HepG2 (cell line): ENCODE measurements around the gene TTC24. TPM values are rescaled to one million over a fixed set of nuclear protein-coding genes. Genes with fewer than 3 reads are reported as not detected.

Experiments
- ATAC-seq: fragments of 200-7000 bp; cut with Tn5 transposase; 3 replicates; pipeline ENCODE4 v1.9.1; 2020; ENCODE audit warnings: mild to moderate bottlenecking, moderate library complexity
- BruUV-seq: library from RNA; stranded (reverse); fragments of 400-500 nt; replicated peaks from 2 replicates; lab custom pipeline; 2021; lab: Mats Ljungman, UMichigan
- CTCF ChIA-PET: fragments of 300-600 bp; formaldehyde crosslinking; extraction: SDS; loops from one replicate; lab custom pipeline; 2021; ENCODE audit warnings: low total read pairs, inconsistent platforms, low intra/inter-chr PET ratio; lab: Yijun Ruan, JAX
- POLR2A ChIA-PET: fragments of 350-600 bp; sonication (Branson Sonifier 250); formaldehyde crosslinking; loops from one replicate; lab custom pipeline; 2020; ENCODE audit warnings: antibody characterized with exemption, inconsistent platforms; lab: Yijun Ruan, JAX
- DNase-seq: peaks from one replicate; pipeline ENCODE4 v3.0.0-alpha.2; 2015; ENCODE audit warnings: low spot score
- FAIRE-seq: peaks from 3 replicates; lab custom pipeline; 2011; peaks lifted over from hg19 to GRCh38; lab: Jason Lieb, UNC
- H2AFZ ChIP-seq: one replicate; pipeline ENCODE4 v1.6.1; 2011; ENCODE audit warnings: low read length, inconsistent platforms
- H3K27ac ChIP-seq: fragments of 300-600 bp; 3 replicates; pipeline ENCODE4 v1.8.0; 2011; ENCODE audit warnings: mixed run types, mild to moderate bottlenecking, mixed read lengths, low read length, inconsistent platforms; ENCODE audit not compliant: insufficient read depth; ENCODE audit errors: extremely low read length
- H3K27me3 ChIP-seq, 2 experiments: fragments of 200-600 bp in 1 of 2; 2 replicates in 1 of 2; 3 replicates in 1 of 2; pipeline versions ENCODE4 v1.6.0 to v1.8.0; 2011; ENCODE audit warnings: low read length in 2 of 2, mild to moderate bottlenecking in 2 of 2, moderate library complexity in 2 of 2, inconsistent platforms in 1 of 2; ENCODE audit not compliant: insufficient read depth in 2 of 2, control insufficient read depth in 1 of 2
- H3K36me3 ChIP-seq, 2 experiments: fragments of 200-600 bp in 1 of 2; replicated peaks in 1 of 2; 2 replicates in 1 of 2; 3 replicates in 1 of 2; pipeline versions ENCODE4 v1.5.1 to v1.8.0; 2011; ENCODE audit warnings: low read length in 2 of 2, inconsistent platforms in 1 of 2; ENCODE audit not compliant: insufficient read depth in 2 of 2, control insufficient read depth in 1 of 2
- H3K4me1 ChIP-seq: 2 replicates; pipeline ENCODE4 v1.5.1; 2012; ENCODE audit warnings: low read length, inconsistent platforms; ENCODE audit not compliant: insufficient read depth
- H3K4me2 ChIP-seq: 2 replicates; pipeline ENCODE4 v1.6.0; 2011; ENCODE audit warnings: low read depth, low read length, inconsistent platforms
- H3K4me3 ChIP-seq, 3 experiments: fragments of 200-600 bp in 1 of 3; sonication (generic), shearing (Covaris generic) in 1 of 3; replicated peaks in 1 of 3; 2 replicates each; pipeline ENCODE4 v1.5.1; 2011 to 2016; ENCODE audit warnings: low read length in 3 of 3, inconsistent platforms in 2 of 3, low read depth in 2 of 3, mild to moderate bottlenecking in 2 of 3, control low read depth in 1 of 3, mixed read lengths in 1 of 3; ENCODE audit not compliant: insufficient read depth in 1 of 3
- H3K79me2 ChIP-seq: one replicate; pipeline ENCODE4 v1.6.1; 2011; ENCODE audit warnings: low read length, inconsistent platforms; ENCODE audit not compliant: insufficient read depth
- H3K9ac ChIP-seq: 2 replicates; pipeline ENCODE4 v1.6.0; 2011; ENCODE audit warnings: mild to moderate bottlenecking, low read depth, low read length, inconsistent platforms; ENCODE audit not compliant: insufficient read depth
- H3K9me3 ChIP-seq: 2 replicates; pipeline ENCODE4 v1.5.1; 2012; ENCODE audit warnings: mild to moderate bottlenecking, low read length
- H4K20me1 ChIP-seq: 2 replicates; pipeline ENCODE4 v1.6.0; 2011; ENCODE audit warnings: inconsistent platforms, mild to moderate bottlenecking, low read length, moderate library complexity; ENCODE audit not compliant: insufficient read depth
- ATRX ChIP-seq: sonication (generic); formaldehyde crosslinking; IDR thresholded peaks from 2 replicates; pipeline ENCODE4 v1.4.0; 2020; ENCODE audit warnings: missing genetic modification reagents, borderline replicate concordance
- HNRNPLL ChIP-seq: fragments of 200-400 bp; formaldehyde crosslinking; IDR thresholded peaks from 2 replicates; pipeline ENCODE4 v1.6.1; 2017; ENCODE audit warnings: mild to moderate bottlenecking, low read depth, low read length; ENCODE audit not compliant: poor library complexity, severe bottlenecking
- KDM4B ChIP-seq: sonication (generic); formaldehyde crosslinking; IDR thresholded peaks from 2 replicates; pipeline ENCODE4 v1.4.0; 2020; ENCODE audit warnings: missing genetic modification reagents
- NFKB2 ChIP-seq: sonication (generic); formaldehyde crosslinking; IDR thresholded peaks from 2 replicates; pipeline ENCODE4 v1.4.0; 2020; ENCODE audit warnings: missing genetic modification reagents, borderline replicate concordance
- SSRP1 ChIP-seq: IDR thresholded peaks from 2 replicates; pipeline ENCODE4 v1.6.1; 2016; ENCODE audit warnings: control low read depth
- TARDBP ChIP-seq: sonication (generic); formaldehyde crosslinking; IDR thresholded peaks from 2 replicates; pipeline ENCODE4 v1.8.0; 2022; ENCODE audit warnings: mild to moderate bottlenecking, missing genetic modification reagents
- ZFX ChIP-seq: sonication (generic); formaldehyde crosslinking; IDR thresholded peaks from 2 replicates; pipeline ENCODE4 v1.4.0; 2020; ENCODE audit warnings: mild to moderate bottlenecking, low read depth, missing genetic modification reagents, moderate library complexity
- ZNF17 ChIP-seq: sonication (generic); formaldehyde crosslinking; IDR thresholded peaks from 2 replicates; pipeline ENCODE4 v1.5.0; 2020; ENCODE audit warnings: mild to moderate bottlenecking, missing genetic modification reagents
- ZNF224 ChIP-seq: sonication (generic); formaldehyde crosslinking; IDR thresholded peaks from 2 replicates; pipeline ENCODE4 v1.5.0; 2020; ENCODE audit warnings: mild to moderate bottlenecking, missing genetic modification reagents
- ZNF772 ChIP-seq: sonication (generic); formaldehyde crosslinking; IDR thresholded peaks from 2 replicates; pipeline ENCODE4 v1.5.0; 2020; ENCODE audit warnings: mild to moderate bottlenecking, missing genetic modification reagents
- ZNF839 ChIP-seq: sonication (generic); formaldehyde crosslinking; IDR thresholded peaks from 2 replicates; pipeline ENCODE4 v1.4.0; 2020; ENCODE audit warnings: missing genetic modification reagents, mild to moderate bottlenecking, borderline replicate concordance
- WGBS: methylation state at CpG from one replicate; pipeline ENCODE4 v1.1.6; 2017; ENCODE audit warnings: low lambda C conversion rate; 5-methylcytosine and 5-hydroxymethylcytosine counted together
- in situ Hi-C: cut with HindIII; loops from 2 replicates; pipeline ENCODE4 v1.10.0; 2017; ENCODE audit warnings: low pct_unique_long_range_greater_than_20kb; ENCODE audit not compliant: extremely low pct_ligation_motif_present
- intact Hi-C: fragments of 100-400 bp; cut with micrococcal nuclease; formaldehyde crosslinking; loops from one replicate; pipeline ENCODE4 v1.10.0; 2022; ENCODE audit not compliant: unreplicated experiment
- polyA plus RNA-seq, 8 experiments: library from polyadenylated mRNA; depleted of rRNA in 3 of 8; stranded (reverse) in 7 of 8; unstranded in 1 of 8; fragments of >200 nt; fragmentation: Illumina TruSeq in 4 of 8; extraction: Trizol in 4 of 8; gene quantifications; 2 replicates each; pipeline versions ENCODE4 v1.2.1 to v1.2.3, GENCODE V29; 2011 to 2016; ENCODE audit warnings: low read depth in 4 of 8, missing spikeins in 1 of 8, mixed read lengths in 1 of 8; ENCODE audit not compliant: insufficient read depth in 1 of 8
- total RNA-seq, 5 experiments: library from RNA; depleted of rRNA; stranded (reverse); fragments of >200 nt; fragmentation: Illumina TruSeq; extraction: Trizol; gene quantifications; 2 replicates each; pipeline ENCODE4 v1.2.3, GENCODE V29; 2016; ENCODE audit warnings: low read depth in 1 of 5
- TF ChIP-seq, protein P1 (sequence below): sonication (generic); formaldehyde crosslinking; IDR thresholded peaks from 2 replicates; pipeline ENCODE4 v1.8.0; 2022; ENCODE audit warnings: mild to moderate bottlenecking, missing genetic modification reagents
- TF ChIP-seq, protein P2 (sequence below): sonication (generic); formaldehyde crosslinking; IDR thresholded peaks from 2 replicates; pipeline ENCODE4 v1.8.1; 2022; ENCODE audit warnings: low read depth, mild to moderate bottlenecking, missing genetic modification reagents

TTC24 gene
- total and polyA plus RNA-seq, 2 of the 13 experiments (the other 11 are each of a cell fraction or from before 2014, with no cell fraction given): 0.13 to 0.18 TPM

GRCh38 chr1:156574039-156574633 lies 5.4 kb upstream of the TTC24 start:
- intact Hi-C loops: no loop called here
- TF ChIP-seq ZNF772 (CRISPR knock-in tag) (no peak), SSRP1 (CRISPR knock-in tag) (no peak), NFKB2 (CRISPR knock-in tag) (no peak), ZNF839 (CRISPR knock-in tag) (no peak), ZNF224 (no peak), ZNF17 (CRISPR knock-in tag) (no peak), TARDBP (CRISPR knock-in tag) (no peak)
- TF ChIP-seq, all 625 proteins: peak for 0
- ChIA-PET CTCF (no interaction called here), POLR2A (no interaction called here)
- WGBS: 22% methylated on average over 1 of the region's 2 CpGs
- in situ Hi-C loops: no loop called here
- Histone ChIP-seq H3K9ac (no peak overlapping the region), H2AFZ (no peak overlapping the region), H3K27ac (no peak overlapping the region), H3K9me3 (no peaks in the 10 kb centered on the region), H4K20me1 (no peaks in the 10 kb centered on the region), H3K36me3 (peaks cover 0 to 2% of the 10 kb centered on the region in 2 experiments; a peak in 1 of 5 replicates), H3K4me3 (no peak overlapping the region), H3K27me3 (peaks cover 0 to 12% of the 10 kb centered on the region in 2 experiments; a peak in 1 of 5 replicates), H3K4me2 (no peak overlapping the region), H3K79me2 (peaks cover 4% of the 10 kb centered on the region), H3K4me1 (peaks cover 24% of the 10 kb centered on the region)
- no peak for FAIRE-seq
- no TSS peak for BruUV-seq
- no peak for ATAC-seq
- no peak for DNase-seq

- ChIA-PET CTCF (no interaction called here), POLR2A (no interaction called here)
- no peak for ATAC-seq
- Histone ChIP-seq H3K27me3 (peaks cover 6 to 41% of the 10 kb centered on the region in 2 experiments; a peak in 4 of 5 replicates), H3K4me2 (no peak overlapping the region), H3K4me3 (no peak overlapping the region), H2AFZ (no peak overlapping the region), H4K20me1 (no peaks in the 10 kb centered on the region), H3K36me3 (no peaks in the 10 kb centered on the region), H3K9me3 (no peaks in the 10 kb centered on the region), H3K9ac (no peak overlapping the region), H3K27ac (no peak overlapping the region), H3K79me2 (no peaks in the 10 kb centered on the region), H3K4me1 (peaks cover 20% of the 10 kb centered on the region)
- WGBS: 41% methylated on average over 3 of the region's 3 CpGs
- DNase-seq: no peak
- no peak for FAIRE-seq
- BruUV-seq: no TSS peak
- in situ Hi-C loops (no loop called here), intact Hi-C loops (no loop called here)
- no peak for TF ChIP-seq ZFX (CRISPR knock-in tag)
- no peak for TF ChIP-seq ATRX (CRISPR knock-in tag)
- no peak for TF ChIP-seq HNRNPLL
- TF ChIP-seq, protein P1, sequence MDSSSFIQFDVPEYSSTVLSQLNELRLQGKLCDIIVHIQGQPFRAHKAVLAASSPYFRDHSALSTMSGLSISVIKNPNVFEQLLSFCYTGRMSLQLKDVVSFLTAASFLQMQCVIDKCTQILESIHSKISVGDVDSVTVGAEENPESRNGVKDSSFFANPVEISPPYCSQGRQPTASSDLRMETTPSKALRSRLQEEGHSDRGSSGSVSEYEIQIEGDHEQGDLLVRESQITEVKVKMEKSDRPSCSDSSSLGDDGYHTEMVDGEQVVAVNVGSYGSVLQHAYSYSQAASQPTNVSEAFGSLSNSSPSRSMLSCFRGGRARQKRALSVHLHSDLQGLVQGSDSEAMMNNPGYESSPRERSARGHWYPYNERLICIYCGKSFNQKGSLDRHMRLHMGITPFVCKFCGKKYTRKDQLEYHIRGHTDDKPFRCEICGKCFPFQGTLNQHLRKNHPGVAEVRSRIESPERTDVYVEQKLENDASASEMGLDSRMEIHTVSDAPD (CRISPR knock-in tag): no peak
- TF ChIP-seq KDM4B (CRISPR knock-in tag): no peak
- TF ChIP-seq, protein P2, sequence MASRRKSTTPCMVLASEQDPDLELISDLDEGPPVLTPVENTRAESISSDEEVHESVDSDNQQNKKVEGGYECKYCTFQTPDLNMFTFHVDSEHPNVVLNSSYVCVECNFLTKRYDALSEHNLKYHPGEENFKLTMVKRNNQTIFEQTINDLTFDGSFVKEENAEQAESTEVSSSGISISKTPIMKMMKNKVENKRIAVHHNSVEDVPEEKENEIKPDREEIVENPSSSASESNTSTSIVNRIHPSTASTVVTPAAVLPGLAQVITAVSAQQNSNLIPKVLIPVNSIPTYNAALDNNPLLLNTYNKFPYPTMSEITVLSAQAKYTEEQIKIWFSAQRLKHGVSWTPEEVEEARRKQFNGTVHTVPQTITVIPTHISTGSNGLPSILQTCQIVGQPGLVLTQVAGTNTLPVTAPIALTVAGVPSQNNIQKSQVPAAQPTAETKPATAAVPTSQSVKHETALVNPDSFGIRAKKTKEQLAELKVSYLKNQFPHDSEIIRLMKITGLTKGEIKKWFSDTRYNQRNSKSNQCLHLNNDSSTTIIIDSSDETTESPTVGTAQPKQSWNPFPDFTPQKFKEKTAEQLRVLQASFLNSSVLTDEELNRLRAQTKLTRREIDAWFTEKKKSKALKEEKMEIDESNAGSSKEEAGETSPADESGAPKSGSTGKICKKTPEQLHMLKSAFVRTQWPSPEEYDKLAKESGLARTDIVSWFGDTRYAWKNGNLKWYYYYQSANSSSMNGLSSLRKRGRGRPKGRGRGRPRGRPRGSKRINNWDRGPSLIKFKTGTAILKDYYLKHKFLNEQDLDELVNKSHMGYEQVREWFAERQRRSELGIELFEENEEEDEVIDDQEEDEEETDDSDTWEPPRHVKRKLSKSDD (CRISPR knock-in tag): no peak
Observed at GRCh38 chr1:156577550-156577949, 2.0 kb upstream of the TTC24 start.
